Measurements from ENCODE around the gene ERBIN. TPM values are rescaled to one million over a fixed set of nuclear protein-coding genes. Genes with fewer than 3 reads are reported as not detected.
A peak's percentile ranks its signal among the peaks of the same experiment; 100 is the strongest.

Gene ERBIN
- 282 and 300 TPM in 2 replicates for total RNA-seq (2013; cell fraction: nucleolus; rRNA removed)
- total RNA-seq (2014; rRNA removed) (48.8 and 56.3 TPM in 2 replicates), total RNA-seq (2014; rRNA removed; fragmentation: Illumina TruSeq; extraction: Trizol) (91.1 and 94.6 TPM in 2 replicates), total RNA-seq (2021) (55.3 and 65.1 TPM in 2 replicates), polyA plus RNA-seq (2011; rRNA removed) (50.0 and 71.4 TPM in 2 replicates), polyA plus RNA-seq (2014; fragmentation: Illumina TruSeq; extraction: Trizol) (61.7 and 84.5 TPM in 2 replicates), polyA plus RNA-seq (2014; fragmentation: Nextera tagmentation; extraction: Ambion mirVana) (10 to 100 TPM in 1 of 2 experiments, 1 to 10 TPM in 1; 9.5 to 11.5 TPM), polyA plus RNA-seq (2014; rRNA removed) (47.5 and 51.0 TPM in 2 replicates), polyA plus RNA-seq (2016; fragmentation: Nextera tagmentation; extraction: Ambion mirVana) (10 to 100 TPM; 20.7 to 35.3 TPM), polyA minus RNA-seq (2011; rRNA and poly(A)+ RNA removed) (80.4 and 113 TPM in 2 replicates), Bru-seq, nascent RNA (percentile 94 among the genes with signal in this experiment), BruChase-seq, experiment 1, labeled RNA remaining after a 6-hour chase (percentile 92 among the genes with signal in this experiment), BruChase-seq, experiment 2, labeled RNA remaining after a 2-hour chase (percentile 95 among the genes with signal in this experiment)
- polyA plus RNA-seq (2011; ENCODE audit: low read depth), result 16.8 TPM
- polyA plus RNA-seq (2011; cell fraction: cytosol; rRNA removed), result 17.7 and 18.8 TPM in 2 replicates
- polyA plus RNA-seq (2011; cell fraction: nucleus; rRNA removed), result 27.4 and 30.7 TPM in 2 replicates
- polyA plus RNA-seq (2012), result 32.8 and 35.2 TPM in 2 replicates
- polyA minus RNA-seq (2011; cell fraction: cytosol; rRNA and poly(A)+ RNA removed), result 45.2 and 50.1 TPM in 2 replicates
- 111 and 133 TPM in 2 replicates for polyA minus RNA-seq (2011; cell fraction: nucleus; rRNA and poly(A)+ RNA removed)
- long read RNA-seq, experiment 1, partial matches to known transcripts, result 5 of 6 reads
- long read RNA-seq, experiment 1, other reads (novel, unspliced or antisense), result 1 of 6 reads
- long read RNA-seq, experiment 2, partial matches to known transcripts, result 47 of 60 reads
- long read RNA-seq, experiment 2, other reads (novel, unspliced or antisense), result 9 of 60 reads

GRCh38 chr5:65926276-65926783 is at the start of gene ERBIN:
TSS of gene ERBIN (plus strand) at chr5:65926575. CDS start at chr5:65992719, 66,144 bp downstream.
- SMC1A ChIA-PET (ENCODE audit: uncharacterized antibody, unreplicated experiment), result interaction anchor here (0.6 to 4.8 kb wide), 9 partner anchors 9 to 218 kb away, joined by 3 to 21 read pairs (median 3); partner anchors contain the start of gene SREK1
- FAIRE-seq (peak; percentile 13), DNase-seq (ENCODE audit: low read depth, low spot score) (no peak), ATAC-seq (peak; percentile 27)
- peak within 1 kb of the TSS; percentile 96 for H3K27ac ChIP-seq (ENCODE audit: control insufficient read depth, insufficient read depth)
- no peaks in the 10 kb centered on the region for H3K9me3 ChIP-seq (replicated peaks; ENCODE audit: control insufficient read depth, insufficient read depth, low read length)
- peak within 1 kb of the TSS; percentile 85 for H3K4me3 ChIP-seq
- CTCF ChIA-PET, result interaction anchor here (0.6 to 1.5 kb wide), 2 partner anchors 43 to 62 kb away, joined by 3 to 4 read pairs; no protein-coding TSS in a partner anchor
- peak within 1 kb of the TSS; percentile 35; the same call in 1 of the 2 replicates for H3K4me2 ChIP-seq (ENCODE audit: control insufficient read depth, insufficient read depth)
- H3K79me2 ChIP-seq (ENCODE audit: control insufficient read depth, insufficient read depth, low read length), result peaks cover 58% of the 10 kb centered on the region
- H4K20me1 ChIP-seq (ENCODE audit: control insufficient read depth, insufficient read depth), result no peaks in the 10 kb centered on the region
- BruUV-seq (replicated peaks), result no TSS peak
- peak within 1 kb of the TSS; percentile 76 for H2AFZ ChIP-seq (ENCODE audit: control insufficient read depth, low read depth, low read length)
- in situ Hi-C loops (cut with MboI), result no loop called here
- RAD21 ChIA-PET (ENCODE audit: unreplicated experiment), result interaction anchor here (0.7 to 1.7 kb wide), 8 partner anchors 35 to 218 kb away, joined by 3 to 6 read pairs (median 3); partner anchors contain the start of gene SREK1
- H3K27me3 ChIP-seq (replicated peaks in 1 of 2; ENCODE audit: control insufficient read depth in 2 of 2, insufficient read depth in 2 of 2, low read length in 1 of 2), result no peaks in the 10 kb centered on the region
- under 1% methylated on average over 23 of the region's 45 CpGs for WGBS (ENCODE audit: insufficient coverage, insufficient replicate concordance, low lambda C conversion rate, missing lambda C conversion rate)
- intact Hi-C loops (cut with micrococcal nuclease; ENCODE audit: unreplicated experiment), result loop anchor here (2.0 to 5.0 kb wide), 7 partner anchors 36 to 302 kb away; partner anchors contain the start of genes NLN, SGTB, SHLD3 and SREK1
- peaks cover 0 to 3% of the 10 kb centered on the region in 2 experiments; a peak in 2 of 4 replicates for H3K36me3 ChIP-seq (ENCODE audit: control insufficient read depth in 2 of 2, insufficient read depth in 2 of 2, low read length in 1 of 2)
- peak within 1 kb of the TSS; percentile 94 for H3K9ac ChIP-seq (ENCODE audit: control insufficient read depth, insufficient read depth, low read length)
- H3K4me1 ChIP-seq (ENCODE audit: control insufficient read depth, insufficient read depth, low read length), result 0 out of 2 replicates have a peak, but pooled peaks cover 5% of the 10 kb centered on the region
- POLR2A ChIA-PET, result interaction anchor here (0.6 to 2.4 kb wide), 5 partner anchors 44 to 1279 kb away, joined by 3 to 17 read pairs (median 4); no protein-coding TSS in a partner anchor
- TF ChIP-seq LARP7 (IDR thresholded peaks at IDR 0.05) (peak; percentile 82; the same call in 1 of the 2 replicates), CBX5 (IDR thresholded peaks at IDR 0.05; ENCODE audit: low read depth) (peak; percentile 51), MTA3 (IDR thresholded peaks at IDR 0.05; ENCODE audit: borderline replicate concordance, low read length) (no peak; the same call in 1 of the 2 replicates), PML (IDR thresholded peaks at IDR 0.05; ENCODE audit: low read length) (peak; percentile 12; the same call in 1 of the 2 replicates), POLR2AphosphoS5 (IDR thresholded peaks at IDR 0.05; ENCODE audit: low read length) (0 out of 2 replicates have a peak, but pooled peaks have one; percentile 63), NR2C2 (IDR thresholded peaks at IDR 0.05; ENCODE audit: borderline replicate concordance, control insufficient read depth, insufficient read length, low read depth) (no peak), KAT2A (conservative IDR thresholded peaks at IDR 0.05; ENCODE audit: control insufficient read depth, low read depth, low read length) (no peak), ETV6 (conservative IDR thresholded peaks at IDR 0.05 in 1 of 2, IDR thresholded peaks at IDR 0.05 in 1 of 2; ENCODE audit: borderline replicate concordance in 1 of 2, low read depth in 1 of 2) (no peak; a peak in 1 of 4 replicates), DPF2 (IDR thresholded peaks at IDR 0.05) (0 out of 2 replicates have a peak, but pooled peaks have one; percentile 28), ELK1 (IDR thresholded peaks at IDR 0.05; ENCODE audit: low read depth, low read length) (no peak), MAX (IDR thresholded peaks at IDR 0.05; ENCODE audit: low read depth, low read length) (no peak), TCF3 (IDR thresholded peaks at IDR 0.05; ENCODE audit: borderline replicate concordance, insufficient read depth, low read depth, low read length) (0 out of 2 replicates have a peak, but pooled peaks have one; percentile 33), IKZF1 (conservative IDR thresholded peaks at IDR 0.05) (peak; percentile 91)
- TF ChIP-seq, protein P1, sequence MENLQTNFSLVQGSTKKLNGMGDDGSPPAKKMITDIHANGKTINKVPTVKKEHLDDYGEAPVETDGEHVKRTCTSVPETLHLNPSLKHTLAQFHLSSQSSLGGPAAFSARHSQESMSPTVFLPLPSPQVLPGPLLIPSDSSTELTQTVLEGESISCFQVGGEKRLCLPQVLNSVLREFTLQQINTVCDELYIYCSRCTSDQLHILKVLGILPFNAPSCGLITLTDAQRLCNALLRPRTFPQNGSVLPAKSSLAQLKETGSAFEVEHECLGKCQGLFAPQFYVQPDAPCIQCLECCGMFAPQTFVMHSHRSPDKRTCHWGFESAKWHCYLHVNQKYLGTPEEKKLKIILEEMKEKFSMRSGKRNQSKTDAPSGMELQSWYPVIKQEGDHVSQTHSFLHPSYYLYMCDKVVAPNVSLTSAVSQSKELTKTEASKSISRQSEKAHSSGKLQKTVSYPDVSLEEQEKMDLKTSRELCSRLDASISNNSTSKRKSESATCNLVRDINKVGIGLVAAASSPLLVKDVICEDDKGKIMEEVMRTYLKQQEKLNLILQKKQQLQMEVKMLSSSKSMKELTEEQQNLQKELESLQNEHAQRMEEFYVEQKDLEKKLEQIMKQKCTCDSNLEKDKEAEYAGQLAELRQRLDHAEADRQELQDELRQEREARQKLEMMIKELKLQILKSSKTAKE (IDR thresholded peaks at IDR 0.05; ENCODE audit: low read depth, poor library complexity, severe bottlenecking), result no peak

All from GM12878 (cell line).